Breast epithelium (tissue), 4 donors: ENCODE results near the gene MYL11. TPM values are rescaled to one million over a fixed set of nuclear protein-coding genes. Genes with fewer than 3 reads are reported as not detected.
A peak's percentile ranks its signal among the peaks of the same experiment; 100 is the strongest.

Experiments
- DNase-seq, 2 donors: peaks; one replicate each; pipeline ENCODE4 v3.0.0-alpha.2; 2019; ENCODE audit warnings: low spot score in 2 of 2
- H3K27ac ChIP-seq, 2 donors: fragments of 200-600 bp; sonication (generic) in 1 of 2; one replicate each; pipeline ENCODE4 v1.5.1; 2016 to 2019; ENCODE audit warnings: mild to moderate bottlenecking in 1 of 2
- H3K27me3 ChIP-seq, 2 donors: fragments of 200-600 bp; sonication (generic) in 1 of 2; one replicate each; pipeline versions ENCODE4 v1.5.1 to v1.6.0; 2017 to 2019; ENCODE audit warnings: control low read depth in 1 of 2, mild to moderate bottlenecking in 1 of 2
- H3K36me3 ChIP-seq: fragments of 200-600 bp; one replicate; pipeline ENCODE4 v1.5.1; 2019
- H3K4me1 ChIP-seq, 2 donors: fragments of 200-600 bp; sonication (generic); one replicate each; pipeline ENCODE4 v1.5.1; 2016 to 2019; ENCODE audit warnings: control low read depth in 1 of 2
- H3K4me3 ChIP-seq, 3 donors: fragments of 200-600 bp; sonication (generic); 1 replicate in 2 of 3; 2 replicates in 1 of 3; pipeline ENCODE4 v1.5.1; 2016 to 2019; ENCODE audit warnings: mild to moderate bottlenecking in 3 of 3, moderate library complexity in 2 of 3
- H3K9me3 ChIP-seq, 2 donors: fragments of 200-600 bp; sonication (generic) in 1 of 2; one replicate each; pipeline ENCODE4 v1.5.1; 2016 to 2019; ENCODE audit warnings: control low read depth in 1 of 2
- CTCF ChIP-seq, 3 donors: fragments of 450-650 bp; IDR thresholded peaks; one replicate each; pipeline ENCODE4 v1.5.1; 2016 to 2017; ENCODE audit warnings: antibody characterized with exemption in 3 of 3, mild to moderate bottlenecking in 3 of 3, moderate library complexity in 3 of 3
- POLR2A ChIP-seq: fragments of 450-650 bp; IDR thresholded peaks from one replicate; pipeline ENCODE4 v1.6.1; 2016; ENCODE audit warnings: antibody characterized with exemption, mild to moderate bottlenecking, moderate library complexity
- POLR2AphosphoS5 ChIP-seq, 3 donors: sonication (generic); formaldehyde crosslinking; IDR thresholded peaks; one replicate each; pipeline ENCODE4 v1.6.1; 2017; ENCODE audit warnings: antibody characterized with exemption in 3 of 3
- intact Hi-C: fragments of 100-400 bp; cut with DNase I; formaldehyde crosslinking; loops from one replicate; pipeline ENCODE4 v1.15.1; 2023; ENCODE audit warnings: low total_unique reads
- total RNA-seq, 3 donors: library from RNA; depleted of rRNA; stranded (reverse); fragments of >200 nt; gene quantifications; one replicate each; pipeline ENCODE4 v1.1.0, GENCODE V29; 2016

Gene MYL11
- total RNA-seq, 3 donors from 2014 or later, result not detected

- intact Hi-C loops, result no loop called here
- Histone ChIP-seq H3K27me3 (no peaks in the 10 kb centered on the region), H3K9me3 (no peaks in the 10 kb centered on the region), H3K4me1 (peaks cover 5 to 24% of the 10 kb centered on the region in 2 donors), H3K27ac (peak overlapping the region; percentile 98), H3K4me3 (peak overlapping the region; percentile 76 to 83 (median 81)), H3K36me3 (peaks cover 4% of the 10 kb centered on the region)
- TF ChIP-seq POLR2AphosphoS5 (IDR thresholded peaks at IDR 0.05) (no peak), POLR2A (no peak), CTCF (IDR thresholded peaks at IDR 0.05) (no peak)
- no peak for DNase-seq
These were observed 18.1 kb upstream of the MYL11 start for GRCh38 chr16:30356401-30357084.

GRCh38 chr16:30357085-30357714 lies 17.4 kb upstream of the MYL11 start:
- Histone ChIP-seq H3K9me3 (no peaks in the 10 kb centered on the region), H3K36me3 (peaks cover 4% of the 10 kb centered on the region), H3K4me1 (peaks cover 5 to 22% of the 10 kb centered on the region in 2 donors), H3K27ac (peak overlapping the region; percentile 98), H3K27me3 (no peaks in the 10 kb centered on the region), H3K4me3 (no peak overlapping the region)
- no peak for DNase-seq
- intact Hi-C loops, result no loop called here
- TF ChIP-seq POLR2A, result no peak
- no peak for TF ChIP-seq CTCF (IDR thresholded peaks at IDR 0.05)
- no peak for TF ChIP-seq POLR2AphosphoS5 (IDR thresholded peaks at IDR 0.05)

GRCh38 chr16:30357715-30358576 lies 16.7 kb upstream of the MYL11 start:
- Histone ChIP-seq H3K9me3 (no peaks in the 10 kb centered on the region), H3K27ac (peak overlapping the region; percentile 98), H3K27me3 (no peaks in the 10 kb centered on the region), H3K4me1 (peaks cover 5 to 15% of the 10 kb centered on the region in 2 donors), H3K36me3 (peaks cover 4% of the 10 kb centered on the region), H3K4me3 (no peak overlapping the region)
- intact Hi-C loops, result no loop called here
- TF ChIP-seq POLR2AphosphoS5 (IDR thresholded peaks at IDR 0.05), result no peak
- TF ChIP-seq POLR2A, result no peak
- TF ChIP-seq CTCF (IDR thresholded peaks at IDR 0.05), result no peak
- no peak for DNase-seq

GRCh38 chr16:30358577-30358936 lies 16.0 kb upstream of the MYL11 start:
- peaks cover 5 to 10% of the 10 kb centered on the region in 2 donors for H3K4me1 ChIP-seq
- intact Hi-C loops, result no loop called here
- no peak for DNase-seq
- no peak overlapping the region for H3K4me3 ChIP-seq
- H3K27ac ChIP-seq, result no peak overlapping the region
- no peaks in the 10 kb centered on the region for H3K27me3 ChIP-seq
- no peak for TF ChIP-seq CTCF (IDR thresholded peaks at IDR 0.05)
- TF ChIP-seq POLR2AphosphoS5 (IDR thresholded peaks at IDR 0.05), result no peak
- TF ChIP-seq POLR2A, result no peak
- no peaks in the 10 kb centered on the region for H3K9me3 ChIP-seq
- H3K36me3 ChIP-seq, result peaks cover 4% of the 10 kb centered on the region
